GM23338 (cell line): ENCODE data around the gene NPW. TPM values are rescaled to one million over a fixed set of nuclear protein-coding genes. Genes with fewer than 3 reads are reported as not detected.

ENCODE experiments used
- ATAC-seq: fragments of 200-7000 bp; cut with Tn5 transposase; 3 replicates; pipeline ENCODE4 v1.9.1; 2020
- DNase-seq: peaks from one replicate; pipeline ENCODE4 v3.0.0-alpha.2; 2015; ENCODE audit warnings: low spot score
- H2AFZ ChIP-seq: fragments of 200-600 bp; sonication (generic); 2 replicates; pipeline ENCODE4 v1.8.0; 2016; ENCODE audit warnings: antibody characterized with exemption, mild to moderate bottlenecking, moderate library complexity
- H3F3A ChIP-seq: fragments of 200-600 bp; sonication (generic); replicated peaks from 2 replicates; pipeline ENCODE4 v1.8.0; 2017; ENCODE audit warnings: antibody characterized with exemption, mixed run types, low read depth
- H3K27ac ChIP-seq: fragments of 200-600 bp; sonication (generic); 2 replicates; pipeline ENCODE4 v1.6.1; 2016; ENCODE audit warnings: low read depth
- H3K27me3 ChIP-seq: fragments of 200-600 bp; sonication (generic); 2 replicates; pipeline ENCODE4 v1.8.0; 2016; ENCODE audit warnings: mild to moderate bottlenecking, mixed run types, moderate library complexity; ENCODE audit not compliant: insufficient read depth
- H3K36me3 ChIP-seq: fragments of 200-600 bp; sonication (generic); 2 replicates; pipeline ENCODE4 v1.8.0; 2016; ENCODE audit warnings: mild to moderate bottlenecking; ENCODE audit not compliant: insufficient read depth
- H3K4me1 ChIP-seq: fragments of 200-600 bp; sonication (generic); 2 replicates; pipeline ENCODE4 v1.8.0; 2016; ENCODE audit warnings: mild to moderate bottlenecking, moderate library complexity; ENCODE audit not compliant: insufficient read depth
- H3K4me2 ChIP-seq: fragments of 200-600 bp; sonication (generic); 2 replicates; pipeline ENCODE4 v1.7.1; 2017; ENCODE audit warnings: mixed run types
- H3K4me3 ChIP-seq: fragments of 200-600 bp; sonication (generic); 2 replicates; pipeline ENCODE4 v1.6.1; 2016; ENCODE audit warnings: mixed run types
- H3K79me2 ChIP-seq: fragments of 200-600 bp; sonication (generic); replicated peaks from 2 replicates; pipeline ENCODE4 v1.8.0; 2017; ENCODE audit warnings: mild to moderate bottlenecking; ENCODE audit not compliant: insufficient read depth
- H3K9me2 ChIP-seq: fragments of 200-600 bp; sonication (generic); 2 replicates; pipeline ENCODE4 v1.8.0; 2017; ENCODE audit not compliant: insufficient read depth
- H4K20me1 ChIP-seq: fragments of 200-600 bp; sonication (generic); replicated peaks from 2 replicates; pipeline ENCODE4 v1.8.0; 2017; ENCODE audit warnings: mild to moderate bottlenecking; ENCODE audit not compliant: insufficient read depth
- H3K27ac Mint-ChIP-seq: 2 replicates; pipeline ENCODE4 v1.8.0; 2020; ENCODE audit warnings: inconsistent platforms, mild to moderate bottlenecking, moderate library complexity, mixed read lengths
- H3K27me3 Mint-ChIP-seq: 3 replicates; pipeline ENCODE4 v1.8.0; 2022; ENCODE audit warnings: low read depth, mild to moderate bottlenecking, moderate library complexity, mixed read lengths, inconsistent platforms; ENCODE audit not compliant: insufficient read depth, poor library complexity
- H3K36me3 Mint-ChIP-seq: 3 replicates; pipeline ENCODE4 v1.8.0; 2021; ENCODE audit warnings: low read depth, mild to moderate bottlenecking, inconsistent platforms, moderate library complexity, mixed read lengths
- H3K4me1 Mint-ChIP-seq: 3 replicates; pipeline ENCODE4 v1.8.0; 2020; ENCODE audit warnings: mild to moderate bottlenecking, inconsistent platforms, mixed read lengths
- H3K4me3 Mint-ChIP-seq: 3 replicates; pipeline ENCODE4 v1.8.0; 2021; ENCODE audit warnings: moderate library complexity, mild to moderate bottlenecking, inconsistent platforms, mixed read lengths
- H3K9me3 Mint-ChIP-seq: 3 replicates; pipeline ENCODE4 v1.8.0; 2020; ENCODE audit warnings: moderate library complexity, mild to moderate bottlenecking, inconsistent platforms, mixed read lengths
- CREB1 ChIP-seq: fragments of 250-450 bp; sonication (Bioruptor Pico); IDR thresholded peaks from 2 replicates; pipeline ENCODE4 v1.5.0; 2020; ENCODE audit warnings: low read depth, mild to moderate bottlenecking, moderate library complexity
- EZH2 ChIP-seq: fragments of 200-600 bp; sonication (generic); IDR thresholded peaks from one replicate; pipeline ENCODE4 v1.8.0; 2017; ENCODE audit warnings: antibody characterized with exemption, mild to moderate bottlenecking, low read depth; ENCODE audit not compliant: unreplicated experiment
- EZH2phosphoT487 ChIP-seq: fragments of 200-600 bp; sonication (generic); IDR thresholded peaks from one replicate; pipeline ENCODE4 v1.8.1; 2018; ENCODE audit warnings: antibody characterized with exemption; ENCODE audit not compliant: unreplicated experiment
- JUNB ChIP-seq: IDR thresholded peaks from one replicate; pipeline ENCODE4 v1.6.1; 2016; ENCODE audit warnings: antibody characterized with exemption; ENCODE audit not compliant: unreplicated experiment
- NANOG ChIP-seq: IDR thresholded peaks from 2 replicates; pipeline ENCODE4 v1.6.1; 2016; ENCODE audit warnings: antibody characterized with exemption, borderline replicate concordance
- STAT1 ChIP-seq: IDR thresholded peaks from one replicate; pipeline ENCODE4 v1.6.1; 2016; ENCODE audit warnings: antibody characterized with exemption; ENCODE audit not compliant: unreplicated experiment
- ZNF114 ChIP-seq: fragments of 250-450 bp; sonication (Bioruptor Pico); IDR thresholded peaks from 2 replicates; pipeline ENCODE4 v1.5.0; 2020; ENCODE audit warnings: mild to moderate bottlenecking, moderate library complexity
- ZNF331 ChIP-seq: fragments of 250-450 bp; sonication (Bioruptor Pico); IDR thresholded peaks from 2 replicates; pipeline ENCODE4 v1.5.0; 2020; ENCODE audit warnings: low read depth, mild to moderate bottlenecking, moderate library complexity
- polyA plus RNA-seq: library from polyadenylated mRNA; unstranded; fragments of >200 nt; fragmentation: Nextera tagmentation; extraction: Ambion mirVana; gene quantifications from 2 replicates; pipeline ENCODE4 v1.2.1, GENCODE V29; 2016
- total RNA-seq: library from RNA; depleted of rRNA; stranded (reverse); fragments of >200 nt; shearing (Covaris generic); gene quantifications from 2 replicates; pipeline ENCODE4 v1.2.3, GENCODE V29; 2014
- TF ChIP-seq, protein P1 (sequence below), 2 experiments: fragments of 200-600 bp in 1 of 2; sonication (generic) in 1 of 2; conservative IDR thresholded peaks; 2 replicates each; pipeline versions ENCODE4 v1.5.1 to v1.6.1; 2016 to 2017; ENCODE audit warnings: antibody characterized with exemption in 2 of 2, low read depth in 2 of 2, mild to moderate bottlenecking in 2 of 2, moderate library complexity in 1 of 2
- TF ChIP-seq, protein P2 (sequence below): IDR thresholded peaks from 2 replicates; pipeline ENCODE4 v1.6.1; 2016; ENCODE audit warnings: antibody characterized with exemption
- TF ChIP-seq, protein P3 (sequence below): IDR thresholded peaks from one replicate; pipeline ENCODE4 v1.6.1; 2018; ENCODE audit warnings: antibody characterized with exemption; ENCODE audit not compliant: unreplicated experiment

NPW gene
- total and polyA plus RNA-seq, 2 experiments from 2014 or later, result 4.5 to 37.6 TPM

DNA sequence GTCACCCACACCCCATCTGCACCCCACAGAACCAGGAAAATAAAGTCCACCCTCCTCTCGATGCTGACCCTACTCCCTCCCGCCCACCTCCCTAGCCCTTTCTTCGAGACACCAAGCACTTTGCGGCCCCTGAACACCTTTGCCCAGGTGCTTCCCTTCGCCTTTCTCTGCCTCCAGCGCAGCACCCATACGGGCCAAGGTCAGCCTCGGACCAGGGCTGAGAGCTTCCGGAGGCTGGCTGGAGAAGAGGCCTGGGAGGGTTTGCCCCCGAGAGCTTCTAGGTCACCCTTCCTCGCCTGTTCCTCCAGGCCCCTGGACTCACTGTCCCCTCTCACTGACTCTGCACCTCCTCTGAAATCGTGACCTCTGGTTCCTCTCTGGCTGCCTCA, 4.4 kb downstream of the NPW start:
- Mint-ChIP-seq H3K9me3 (no peaks in the 10 kb centered on the region), H3K4me1 (peaks cover 14% of the 10 kb centered on the region)

DNA sequence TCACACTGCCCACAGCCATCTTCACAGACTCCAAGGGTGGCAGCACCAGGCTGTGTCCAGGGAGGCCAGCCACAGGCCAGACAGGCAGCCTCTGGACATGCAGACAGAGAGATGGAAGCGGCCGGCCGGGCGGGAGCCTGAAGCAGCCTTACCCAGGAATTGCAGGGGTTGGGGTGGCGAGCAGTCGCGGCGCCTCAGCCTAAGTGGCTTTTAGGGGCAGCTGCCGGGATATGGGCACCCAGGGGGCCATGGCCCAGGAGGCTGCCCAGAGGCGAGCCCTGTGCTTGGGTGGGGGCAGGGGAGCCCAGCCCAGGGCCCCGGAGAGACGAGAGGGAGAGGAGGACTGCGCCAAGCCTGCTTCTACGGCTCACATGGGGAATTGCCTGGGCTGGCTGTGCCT, 5.7 kb downstream of the NPW start:
- Histone ChIP-seq H3K36me3 (no peaks in the 10 kb centered on the region), H3K79me2 (no peaks in the 10 kb centered on the region), H4K20me1 (no peaks in the 10 kb centered on the region), H2AFZ (no peak overlapping the region), H3K4me1 (no peaks in the 10 kb centered on the region; the same call in 1 of the 2 replicates), H3K27ac (no peak overlapping the region), H3K9me2 (no peaks in the 10 kb centered on the region), H3K4me2 (no peak overlapping the region), H3K27me3 (peaks cover 55% of the 10 kb centered on the region), H3F3A (peaks cover 5% of the 10 kb centered on the region), H3K4me3 (no peak overlapping the region)
- DNase-seq, result no peak
- Mint-ChIP-seq H3K27me3 (peaks cover 33% of the 10 kb centered on the region), H3K9me3 (no peaks in the 10 kb centered on the region), H3K36me3 (peaks cover 3% of the 10 kb centered on the region; the same call in 1 of the 3 replicates), H3K27ac (no peak overlapping the region), H3K4me1 (peaks cover 14% of the 10 kb centered on the region), H3K4me3 (no peak overlapping the region)
- no peak for ATAC-seq
- no peak for TF ChIP-seq EZH2
- TF ChIP-seq, protein P1, sequence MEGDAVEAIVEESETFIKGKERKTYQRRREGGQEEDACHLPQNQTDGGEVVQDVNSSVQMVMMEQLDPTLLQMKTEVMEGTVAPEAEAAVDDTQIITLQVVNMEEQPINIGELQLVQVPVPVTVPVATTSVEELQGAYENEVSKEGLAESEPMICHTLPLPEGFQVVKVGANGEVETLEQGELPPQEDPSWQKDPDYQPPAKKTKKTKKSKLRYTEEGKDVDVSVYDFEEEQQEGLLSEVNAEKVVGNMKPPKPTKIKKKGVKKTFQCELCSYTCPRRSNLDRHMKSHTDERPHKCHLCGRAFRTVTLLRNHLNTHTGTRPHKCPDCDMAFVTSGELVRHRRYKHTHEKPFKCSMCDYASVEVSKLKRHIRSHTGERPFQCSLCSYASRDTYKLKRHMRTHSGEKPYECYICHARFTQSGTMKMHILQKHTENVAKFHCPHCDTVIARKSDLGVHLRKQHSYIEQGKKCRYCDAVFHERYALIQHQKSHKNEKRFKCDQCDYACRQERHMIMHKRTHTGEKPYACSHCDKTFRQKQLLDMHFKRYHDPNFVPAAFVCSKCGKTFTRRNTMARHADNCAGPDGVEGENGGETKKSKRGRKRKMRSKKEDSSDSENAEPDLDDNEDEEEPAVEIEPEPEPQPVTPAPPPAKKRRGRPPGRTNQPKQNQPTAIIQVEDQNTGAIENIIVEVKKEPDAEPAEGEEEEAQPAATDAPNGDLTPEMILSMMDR (conservative IDR thresholded peaks at IDR 0.05; ENCODE audit: low read depth in 2 of 2), result no peak
- TF ChIP-seq, protein P2, sequence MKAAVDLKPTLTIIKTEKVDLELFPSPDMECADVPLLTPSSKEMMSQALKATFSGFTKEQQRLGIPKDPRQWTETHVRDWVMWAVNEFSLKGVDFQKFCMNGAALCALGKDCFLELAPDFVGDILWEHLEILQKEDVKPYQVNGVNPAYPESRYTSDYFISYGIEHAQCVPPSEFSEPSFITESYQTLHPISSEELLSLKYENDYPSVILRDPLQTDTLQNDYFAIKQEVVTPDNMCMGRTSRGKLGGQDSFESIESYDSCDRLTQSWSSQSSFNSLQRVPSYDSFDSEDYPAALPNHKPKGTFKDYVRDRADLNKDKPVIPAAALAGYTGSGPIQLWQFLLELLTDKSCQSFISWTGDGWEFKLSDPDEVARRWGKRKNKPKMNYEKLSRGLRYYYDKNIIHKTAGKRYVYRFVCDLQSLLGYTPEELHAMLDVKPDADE, result no peak
- no peak for TF ChIP-seq NANOG
- TF ChIP-seq JUNB, result no peak
- no peak for TF ChIP-seq STAT1
- no peak for TF ChIP-seq EZH2phosphoT487
- no peak for TF ChIP-seq ZNF331 (CRISPR knock-in tag)
- TF ChIP-seq CREB1, result no peak
- TF ChIP-seq, protein P3, sequence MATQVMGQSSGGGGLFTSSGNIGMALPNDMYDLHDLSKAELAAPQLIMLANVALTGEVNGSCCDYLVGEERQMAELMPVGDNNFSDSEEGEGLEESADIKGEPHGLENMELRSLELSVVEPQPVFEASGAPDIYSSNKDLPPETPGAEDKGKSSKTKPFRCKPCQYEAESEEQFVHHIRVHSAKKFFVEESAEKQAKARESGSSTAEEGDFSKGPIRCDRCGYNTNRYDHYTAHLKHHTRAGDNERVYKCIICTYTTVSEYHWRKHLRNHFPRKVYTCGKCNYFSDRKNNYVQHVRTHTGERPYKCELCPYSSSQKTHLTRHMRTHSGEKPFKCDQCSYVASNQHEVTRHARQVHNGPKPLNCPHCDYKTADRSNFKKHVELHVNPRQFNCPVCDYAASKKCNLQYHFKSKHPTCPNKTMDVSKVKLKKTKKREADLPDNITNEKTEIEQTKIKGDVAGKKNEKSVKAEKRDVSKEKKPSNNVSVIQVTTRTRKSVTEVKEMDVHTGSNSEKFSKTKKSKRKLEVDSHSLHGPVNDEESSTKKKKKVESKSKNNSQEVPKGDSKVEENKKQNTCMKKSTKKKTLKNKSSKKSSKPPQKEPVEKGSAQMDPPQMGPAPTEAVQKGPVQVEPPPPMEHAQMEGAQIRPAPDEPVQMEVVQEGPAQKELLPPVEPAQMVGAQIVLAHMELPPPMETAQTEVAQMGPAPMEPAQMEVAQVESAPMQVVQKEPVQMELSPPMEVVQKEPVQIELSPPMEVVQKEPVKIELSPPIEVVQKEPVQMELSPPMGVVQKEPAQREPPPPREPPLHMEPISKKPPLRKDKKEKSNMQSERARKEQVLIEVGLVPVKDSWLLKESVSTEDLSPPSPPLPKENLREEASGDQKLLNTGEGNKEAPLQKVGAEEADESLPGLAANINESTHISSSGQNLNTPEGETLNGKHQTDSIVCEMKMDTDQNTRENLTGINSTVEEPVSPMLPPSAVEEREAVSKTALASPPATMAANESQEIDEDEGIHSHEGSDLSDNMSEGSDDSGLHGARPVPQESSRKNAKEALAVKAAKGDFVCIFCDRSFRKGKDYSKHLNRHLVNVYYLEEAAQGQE, result no peak
- no peak for TF ChIP-seq ZNF114

More for the DNA sequence above, 4.4 kb downstream of the NPW start:
- Mint-ChIP-seq H3K27me3 (peaks cover 43% of the 10 kb centered on the region), H3K27ac (no peak overlapping the region), H3K36me3 (peaks cover 3% of the 10 kb centered on the region; the same call in 1 of the 3 replicates), H3K4me3 (peak overlapping the region; percentile 57)
- H4K20me1 ChIP-seq, result no peaks in the 10 kb centered on the region
- H2AFZ ChIP-seq, result peak overlapping the region; percentile 97
- peak overlapping the region; percentile 68; the same call in 1 of the 2 replicates for H3K4me3 ChIP-seq
- no peak overlapping the region for H3K27ac ChIP-seq
- TF ChIP-seq, protein P2, result no peak
- TF ChIP-seq ZNF331 (CRISPR knock-in tag), result no peak
- peaks cover 5% of the 10 kb centered on the region for H3F3A ChIP-seq
- H3K36me3 ChIP-seq, result no peaks in the 10 kb centered on the region
- H3K4me2 ChIP-seq, result peak overlapping the region; percentile 89
- H3K4me1 ChIP-seq, result no peaks in the 10 kb centered on the region; the same call in 1 of the 2 replicates
- no peak for ATAC-seq
- no peak for DNase-seq
- peaks cover 68% of the 10 kb centered on the region for H3K27me3 ChIP-seq
- H3K9me2 ChIP-seq, result no peaks in the 10 kb centered on the region
- no peaks in the 10 kb centered on the region for H3K79me2 ChIP-seq
